Spinal cord (tissue), 10 donors: ENCODE data around the gene FLRT1. TPM values are rescaled to one million over a fixed set of nuclear protein-coding genes. Genes with fewer than 3 reads are reported as not detected.
"Not testable (repeated sequence)": the region's sequence is repeated elsewhere in the genome, so short reads cannot be mapped to it uniquely, and the experiment has no call there.

Experiments
- DNase-seq, 6 donors: peaks; one replicate each; pipeline versions ENCODE4 v3.0.0 to v3.0.0-alpha.2; 2013 to 2015; ENCODE audit warnings: low spot score in 6 of 6, low read depth in 4 of 6
- H3K27ac ChIP-seq: one replicate; pipeline ENCODE4 v1.5.1; 2013; ENCODE audit warnings: low read depth, low read length, control low read depth
- H3K27me3 ChIP-seq: one replicate; pipeline ENCODE4 v1.6.1; 2013; ENCODE audit warnings: low read length; ENCODE audit not compliant: control insufficient read depth, insufficient read depth
- H3K36me3 ChIP-seq: one replicate; pipeline ENCODE4 v1.6.1; 2013; ENCODE audit warnings: low read length; ENCODE audit not compliant: control insufficient read depth, insufficient read depth
- H3K4me1 ChIP-seq: one replicate; pipeline ENCODE4 v1.6.1; 2013; ENCODE audit warnings: low read length; ENCODE audit not compliant: control insufficient read depth, insufficient read depth
- H3K4me3 ChIP-seq: one replicate; pipeline ENCODE4 v1.5.1; 2013; ENCODE audit warnings: low read depth, low read length, control low read depth
- H3K9me3 ChIP-seq: one replicate; pipeline ENCODE4 v1.6.1; 2013; ENCODE audit warnings: low read length; ENCODE audit not compliant: control insufficient read depth, insufficient read depth
- WGBS: methylation state at CpG from one replicate; pipeline ENCODE4 v1.1.5; 2013; ENCODE audit warnings: missing lambda C conversion rate; ENCODE audit not compliant: insufficient coverage; 5-methylcytosine and 5-hydroxymethylcytosine counted together
- polyA plus RNA-seq, 2 donors: library from polyadenylated mRNA; unstranded; fragments of 120-200 nt; gene quantifications; one replicate each; pipeline ENCODE4 v1.2.1, GENCODE V29; 2013; ENCODE audit not compliant: insufficient read length in 2 of 2
- total RNA-seq, 2 donors: library from RNA; depleted of rRNA in 1 of 2; stranded (reverse); fragments of 120-200 nt in 1 of 2; fragments of >200 nt in 1 of 2; gene quantifications; one replicate each; pipeline versions ENCODE4 v1.2.3 to v1.2.4, GENCODE V29; 2013 to 2014
- donor health status: healthy.

Gene FLRT1
- total and polyA plus RNA-seq, 4 donors, result 6.7 to 21.0 (median 11.7) TPM

GRCh38 chr11:64043545-64043944 lies 7.8 kb downstream of the FLRT1 start:
- peaks cover 16% of the 10 kb centered on the region for H3K36me3 ChIP-seq
- no peak for DNase-seq
- no peak overlapping the region for H3K27ac ChIP-seq
- H3K4me1 ChIP-seq, result peaks cover 97% of the 10 kb centered on the region
- no peak overlapping the region for H3K4me3 ChIP-seq
- 98% methylated on average over 4 of the region's 5 CpGs for WGBS
- H3K9me3 ChIP-seq, result no peaks in the 10 kb centered on the region
- H3K27me3 ChIP-seq, result no peaks in the 10 kb centered on the region

GRCh38 chr11:64044730-64045393 lies 9.1 kb downstream of the FLRT1 start:
- H3K27ac ChIP-seq, result peak overlapping the region; percentile 58
- WGBS, result 25% methylated on average over 14 of the region's 18 CpGs
- no peaks in the 10 kb centered on the region for H3K27me3 ChIP-seq
- no peak overlapping the region for H3K4me3 ChIP-seq
- peaks cover 98% of the 10 kb centered on the region for H3K4me1 ChIP-seq
- H3K36me3 ChIP-seq, result peaks cover 17% of the 10 kb centered on the region
- no peaks in the 10 kb centered on the region for H3K9me3 ChIP-seq
- DNase-seq, result peak in 2 of 6 donors; percentile 66 to 67

GRCh38 chr11:64045700-64046099 lies 10.0 kb downstream of the FLRT1 start:
- no peak for DNase-seq
- peak overlapping the region; percentile 64 for H3K27ac ChIP-seq
- 83% methylated on average over 2 of the region's 2 CpGs for WGBS
- peaks cover 19% of the 10 kb centered on the region for H3K36me3 ChIP-seq
- H3K4me1 ChIP-seq, result peaks cover 98% of the 10 kb centered on the region
- no peaks in the 10 kb centered on the region for H3K27me3 ChIP-seq
- H3K9me3 ChIP-seq, result no peaks in the 10 kb centered on the region
- no peak overlapping the region for H3K4me3 ChIP-seq

- H3K27me3 ChIP-seq, H3K4me3 ChIP-seq, H3K9me3 ChIP-seq, DNase-seq: not testable (repeated sequence)
- peak overlapping the region; percentile 64 for H3K27ac ChIP-seq
- H3K36me3 ChIP-seq, result peaks cover 14% of the 10 kb centered on the region
- WGBS, result no CpG with 5 or more reads among the region's 8 CpGs
- H3K4me1 ChIP-seq, result peaks cover 98% of the 10 kb centered on the region
These were observed 11.6 kb downstream of the FLRT1 start for GRCh38 chr11:64047373-64047772.

GRCh38 chr11:64048042-64048854 lies 12.5 kb downstream of the FLRT1 start:
- 40% methylated on average over 18 of the region's 19 CpGs for WGBS
- peak in 2 of 6 donors; percentile 74 to 90 for DNase-seq
- no peak overlapping the region for H3K4me3 ChIP-seq
- H3K9me3 ChIP-seq, result no peaks in the 10 kb centered on the region
- H3K27ac ChIP-seq, result peak overlapping the region; percentile 88
- H3K27me3 ChIP-seq, result no peaks in the 10 kb centered on the region
- H3K4me1 ChIP-seq, result peaks cover 98% of the 10 kb centered on the region
- peaks cover 13% of the 10 kb centered on the region for H3K36me3 ChIP-seq

- 89% methylated on average over 6 of the region's 8 CpGs for WGBS
- DNase-seq, result no peak
- Histone ChIP-seq H3K27me3 (no peaks in the 10 kb centered on the region), H3K4me1 (peaks cover 100% of the 10 kb centered on the region), H3K36me3 (peaks cover 13% of the 10 kb centered on the region), H3K27ac (no peak overlapping the region), H3K4me3 (no peak overlapping the region), H3K9me3 (no peaks in the 10 kb centered on the region)
These were observed 13.8 kb downstream of the FLRT1 start for GRCh38 chr11:64049509-64049908.

- Histone ChIP-seq H3K4me1 (peaks cover 100% of the 10 kb centered on the region), H3K27ac (no peak overlapping the region), H3K27me3 (no peaks in the 10 kb centered on the region), H3K9me3 (no peaks in the 10 kb centered on the region), H3K4me3 (no peak overlapping the region), H3K36me3 (peaks cover 18% of the 10 kb centered on the region)
- no peak for DNase-seq
- WGBS, result 73% methylated on average over 19 of the region's 19 CpGs
These were observed 15.6 kb downstream of the FLRT1 start for GRCh38 chr11:64051297-64051696.

- no peak overlapping the region for H3K27ac ChIP-seq
- WGBS, result 100% methylated on average over 1 of the region's 2 CpGs
- DNase-seq, result no peak
These were observed 16.7 kb downstream of the FLRT1 start for GRCh38 chr11:64052436-64052835.

GRCh38 chr11:64052938-64053622 lies 17.3 kb downstream of the FLRT1 start:
- 73% methylated on average over 8 of the region's 11 CpGs for WGBS
- Histone ChIP-seq H3K27me3 (no peaks in the 10 kb centered on the region), H3K4me1 (peaks cover 98% of the 10 kb centered on the region), H3K4me3 (no peak overlapping the region), H3K36me3 (peaks cover 22% of the 10 kb centered on the region), H3K9me3 (no peaks in the 10 kb centered on the region), H3K27ac (no peak overlapping the region)
- no peak for DNase-seq

More at GRCh38 chr11:64052436-64052835, 16.7 kb downstream of the FLRT1 start:
- H3K27me3 ChIP-seq, result no peaks in the 10 kb centered on the region
- no peaks in the 10 kb centered on the region for H3K9me3 ChIP-seq
- no peak overlapping the region for H3K4me3 ChIP-seq
- peaks cover 22% of the 10 kb centered on the region for H3K36me3 ChIP-seq
- peaks cover 100% of the 10 kb centered on the region for H3K4me1 ChIP-seq
